Activated CD4-positive, alpha-beta T cell treated with anti-CD3 and anti-CD28 coated beads, Interleukin-2, Interleukin-4, amounts not matched to agents 100 ng/mL and 50 ng/mL, durations not matched to agents 16 hours and 8 hours (primary cell): ENCODE measurements around the gene JARID2.
A peak's percentile ranks its signal among the peaks of the same experiment; 100 is the strongest.

Experiments
- DNase-seq: peaks from one replicate; pipeline ENCODE4 v3.0.0-alpha.2; 2020; ENCODE audit warnings: low spot score

JARID2 gene

GRCh38 chr6:15358579-15359327, 112.9 kb downstream of the JARID2 start:
- DNase-seq: no peak

DNA sequence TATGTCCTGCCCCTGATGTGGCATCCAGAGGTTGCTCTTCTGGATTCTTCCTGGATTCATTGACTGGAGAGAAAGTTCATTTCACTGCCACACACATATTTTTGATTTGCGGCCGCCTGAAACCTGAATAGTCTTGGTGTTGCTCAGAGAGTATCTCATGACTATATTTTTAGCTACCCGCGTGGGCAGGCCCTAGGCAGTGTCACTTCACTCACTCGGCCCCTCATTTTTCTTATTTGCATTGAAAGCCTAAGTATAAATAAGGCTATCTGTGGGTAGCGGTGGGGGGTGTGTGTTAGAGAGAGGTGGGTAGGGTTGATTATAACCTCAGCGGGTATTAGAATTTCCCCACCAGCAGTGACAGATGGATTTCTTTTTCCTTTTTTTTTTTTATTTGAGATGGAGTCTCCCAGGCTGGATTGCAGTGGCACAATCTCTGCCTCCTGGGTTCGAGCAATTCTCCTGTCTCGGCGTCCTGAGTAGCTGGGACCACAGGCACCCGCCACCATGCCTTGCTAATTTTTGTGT, 113.5 kb downstream of the JARID2 start:
- DNase-seq: no peak

DNA sequence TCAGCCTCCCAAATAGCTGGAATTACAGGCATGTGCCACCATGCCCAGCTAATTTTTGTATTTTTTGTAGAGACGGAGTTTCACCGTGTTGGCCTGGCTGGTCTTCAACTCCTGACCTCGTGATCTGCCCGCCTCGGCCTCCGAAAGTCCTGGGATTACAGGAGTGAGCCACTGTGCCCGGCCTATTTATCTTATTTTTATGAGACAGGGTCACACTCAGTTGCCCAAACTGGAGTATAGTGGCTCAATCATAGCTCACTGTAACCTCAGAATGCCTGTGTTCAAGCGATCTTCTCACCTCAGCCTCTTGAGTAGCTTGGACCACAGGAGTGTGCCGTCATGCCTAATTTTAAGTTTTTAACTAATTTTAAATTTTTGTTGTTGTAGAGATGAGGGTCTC, 114.4 kb downstream of the JARID2 start:
- DNase-seq: no peak

GRCh38 chr6:15361197-15361596, 115.3 kb downstream of the JARID2 start:
- DNase-seq: no peak

GRCh38 chr6:15362274-15363160, 116.6 kb downstream of the JARID2 start:
- no peak for DNase-seq

GRCh38 chr6:15363164-15363522, 117.3 kb downstream of the JARID2 start:
- DNase-seq: no peak

- DNase-seq: peak; percentile 65
Observed at GRCh38 chr6:15363523-15364400, 117.9 kb downstream of the JARID2 start.

DNA sequence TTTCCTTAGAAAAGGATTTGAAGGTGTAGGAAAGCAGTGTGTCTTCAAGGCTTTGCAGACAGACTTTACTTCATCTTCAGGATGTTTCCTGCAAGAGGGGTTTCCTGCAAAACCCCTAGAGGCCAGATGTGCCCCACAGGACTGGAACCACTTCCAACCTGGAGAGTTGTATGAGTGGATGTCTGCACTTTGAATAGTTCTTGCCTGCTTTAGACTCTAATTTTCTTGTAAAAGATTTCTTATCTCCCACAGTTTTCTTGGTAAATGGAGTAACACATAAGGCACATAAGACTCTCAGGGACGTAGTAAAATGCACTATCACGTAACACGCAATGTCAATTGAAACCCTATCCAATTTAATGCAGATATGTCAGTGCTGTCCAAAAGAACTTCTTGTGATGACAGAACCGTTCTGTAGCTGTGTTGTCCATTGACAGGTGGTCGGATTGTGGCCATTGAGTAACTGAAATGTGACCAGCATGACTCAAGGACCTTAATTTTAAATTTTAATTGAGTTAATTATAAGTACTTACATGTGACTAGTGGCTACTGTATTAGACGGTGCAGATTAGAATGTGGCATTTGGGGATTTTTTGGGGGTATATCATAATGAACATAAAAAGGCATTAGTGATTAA, 118.7 kb downstream of the JARID2 start:
- no peak for DNase-seq

- no peak for DNase-seq
Observed at GRCh38 chr6:15365273-15365687, 119.4 kb downstream of the JARID2 start.

- no peak for DNase-seq
Observed at GRCh38 chr6:15366003-15366535, 120.2 kb downstream of the JARID2 start.

DNA sequence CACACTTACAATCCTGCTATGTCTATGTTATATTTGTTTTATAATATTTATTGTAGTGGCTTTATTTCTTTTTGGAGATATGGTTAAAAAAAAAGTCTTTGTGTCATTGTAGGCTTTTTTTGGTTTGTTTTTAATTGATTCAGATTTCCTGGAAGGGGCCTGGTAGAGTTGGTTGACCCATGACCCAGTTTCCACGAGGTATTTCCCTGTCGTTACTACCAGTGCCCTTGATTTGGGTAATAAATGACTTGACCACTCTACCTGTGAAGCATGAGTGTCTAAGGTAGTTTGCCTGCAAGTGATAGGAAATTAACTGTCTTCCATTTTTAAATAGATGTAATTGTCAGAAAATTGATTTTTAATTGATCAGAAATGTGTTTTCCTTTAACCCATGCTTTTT, 121.0 kb downstream of the JARID2 start:
- DNase-seq: no peak

- DNase-seq: no peak
Observed at GRCh38 chr6:15368186-15368585, 122.3 kb downstream of the JARID2 start.

DNA sequence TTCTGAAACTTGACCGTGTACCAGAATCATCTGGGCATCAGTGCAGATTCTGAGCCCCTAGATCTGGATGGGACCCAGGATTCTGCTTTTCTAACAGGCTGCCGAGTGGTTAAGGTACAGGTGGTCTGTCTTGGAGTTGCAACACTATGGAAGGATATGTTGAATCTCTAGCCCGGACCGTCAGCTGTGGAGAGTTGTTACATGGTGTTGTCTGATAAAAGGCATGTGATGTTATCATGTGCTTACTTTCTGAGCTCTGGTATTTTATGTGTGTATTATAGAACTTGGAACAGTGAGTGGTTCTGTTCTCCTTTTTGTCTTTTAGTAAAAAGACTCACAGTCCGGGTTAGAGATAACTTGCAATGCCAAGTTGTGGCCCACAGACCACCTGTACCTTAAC, 123.0 kb downstream of the JARID2 start:
- DNase-seq: no peak

DNA sequence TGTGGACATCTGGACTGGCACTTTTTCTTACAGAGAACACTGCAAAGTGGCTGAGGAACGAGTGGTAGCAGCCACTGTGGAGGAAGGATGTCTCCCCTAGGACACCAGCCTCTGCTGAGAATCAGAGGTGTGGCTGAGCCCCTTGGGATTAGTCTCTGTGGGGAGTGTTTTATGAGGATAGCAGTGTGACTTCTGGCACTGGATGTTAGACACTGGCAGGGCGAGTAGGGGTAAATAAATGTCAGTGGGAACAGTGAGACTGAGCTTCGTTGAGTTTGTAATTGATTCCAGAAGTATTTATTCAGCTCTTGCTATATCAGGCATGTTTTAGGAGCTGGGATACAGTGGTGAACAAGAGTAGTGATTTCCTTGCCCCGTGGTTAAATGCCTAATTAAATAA, 124.0 kb downstream of the JARID2 start:
- DNase-seq: no peak

DNA sequence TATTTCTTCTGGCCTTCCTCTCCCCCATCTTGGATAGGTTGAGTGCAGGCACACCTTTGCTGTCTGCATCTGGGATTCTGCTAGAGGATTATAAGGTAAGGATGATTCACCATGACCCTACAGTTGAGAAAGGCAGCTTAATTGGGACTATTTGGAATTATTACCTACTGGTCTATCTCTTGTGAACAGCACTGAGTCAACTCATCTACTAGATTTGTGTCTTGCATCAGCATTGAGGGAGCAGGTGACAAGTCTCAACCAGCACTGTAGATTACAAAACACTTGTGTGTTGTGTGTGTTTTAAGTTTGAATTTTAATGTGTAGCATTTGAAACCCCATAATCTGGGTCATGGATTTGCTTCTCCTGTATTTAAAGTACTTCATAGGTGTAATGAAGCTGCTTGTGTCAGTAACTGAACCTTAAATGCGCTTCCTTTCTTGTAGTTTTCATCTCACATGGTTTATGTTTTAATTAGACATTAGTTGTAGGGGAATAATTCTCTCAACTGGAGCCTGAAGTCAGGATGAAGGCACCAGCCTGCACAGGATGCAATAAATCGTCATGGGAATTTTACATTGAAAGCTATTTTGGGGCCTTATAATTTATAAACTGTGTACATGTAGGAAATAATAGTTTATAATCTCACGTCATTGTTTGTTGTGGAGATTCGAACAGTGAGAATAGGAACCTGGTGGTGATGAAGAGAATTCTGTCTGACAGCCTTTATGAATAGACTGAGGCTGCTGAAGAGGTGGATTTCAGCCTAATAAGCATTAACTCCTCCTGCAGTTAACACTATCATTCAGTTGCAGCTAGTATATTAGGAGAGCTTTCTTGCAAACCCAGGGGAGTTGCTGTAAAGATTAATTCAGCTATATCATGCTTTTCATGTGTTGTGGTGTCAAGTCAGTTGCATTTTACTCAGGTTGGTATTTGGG, 125.1 kb downstream of the JARID2 start:
- DNase-seq: no peak

- no peak for DNase-seq
Observed at GRCh38 chr6:15372932-15373331, 127.1 kb downstream of the JARID2 start.

- DNase-seq: no peak
Observed at GRCh38 chr6:15374119-15374518, 128.2 kb downstream of the JARID2 start.

DNA sequence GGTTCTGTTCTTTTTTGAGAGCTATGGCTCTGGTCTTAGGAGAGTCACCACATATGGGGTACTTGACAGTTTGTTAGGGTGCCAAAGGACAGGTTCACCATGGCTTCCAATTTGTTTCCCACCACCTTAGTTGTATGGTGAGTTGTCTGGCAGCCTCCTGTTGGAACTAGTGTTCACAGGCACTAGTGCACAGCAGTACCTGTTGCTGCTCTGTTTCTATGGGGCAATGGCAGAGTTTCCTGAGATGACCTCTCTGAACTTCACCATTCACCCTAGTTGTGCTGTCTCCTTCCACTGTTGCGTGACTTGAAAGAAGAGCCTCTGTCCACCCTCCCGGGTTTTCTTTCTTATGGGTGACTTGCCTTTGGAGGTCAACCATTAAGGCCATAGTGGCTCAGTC, 129.1 kb downstream of the JARID2 start:
- no peak for DNase-seq

DNA sequence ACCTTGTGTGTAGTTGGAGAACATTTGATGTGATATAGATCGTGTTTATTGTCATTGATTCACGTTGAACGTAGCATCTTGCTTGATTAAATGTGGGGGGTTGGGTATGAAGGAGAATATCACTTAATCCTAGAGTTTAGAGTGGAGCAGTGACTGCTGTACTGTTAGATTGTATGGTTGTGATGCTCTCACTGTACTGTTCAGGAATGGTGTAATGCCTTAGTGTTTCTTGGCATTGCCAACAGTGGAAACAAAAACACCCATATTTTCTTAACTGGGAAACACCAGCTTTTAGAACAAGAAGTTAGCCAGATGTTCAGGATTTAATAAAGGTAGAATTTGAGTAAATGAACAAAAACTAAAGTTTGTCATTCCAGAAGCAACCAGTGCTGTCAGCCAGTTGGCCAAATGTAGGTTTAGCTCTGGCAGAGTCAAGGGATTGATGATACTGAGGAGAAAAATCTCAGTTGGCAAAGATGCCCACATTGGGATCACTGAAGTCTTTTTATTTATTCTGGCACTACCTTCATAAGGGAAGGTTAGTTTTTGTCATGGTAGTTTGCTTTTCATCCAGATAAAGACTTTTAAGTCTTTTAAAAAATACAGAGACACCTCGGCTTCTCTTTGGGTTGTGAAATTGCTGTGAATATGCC, 129.9 kb downstream of the JARID2 start:
- no peak for DNase-seq
